A549 (cell line): ENCODE measurements around the gene DNAJB5.

Source experiments
- CEBPB ChIP-seq, 2 experiments: fragments of >200 bp in 1 of 2; sonication (Bioruptor Twin) in 1 of 2; formaldehyde crosslinking in 1 of 2; IDR thresholded peaks; 2 replicates each; pipeline ENCODE4 v1.6.1; 2012 to 2016
- CTCF ChIP-seq: fragments of >200 bp; sonication (Bioruptor Twin); formaldehyde crosslinking; IDR thresholded peaks from 3 replicates; pipeline ENCODE4 v1.5.1; 2016
- HMGXB4 ChIP-seq: fragments of 250-450 bp; sonication (Bioruptor Pico); IDR thresholded peaks from 2 replicates; pipeline ENCODE4 v1.5.0; 2021; ENCODE audit warnings: mild to moderate bottlenecking, moderate library complexity, borderline replicate concordance
- HOXB13 ChIP-seq: fragments of 250-450 bp; sonication (Bioruptor Pico); IDR thresholded peaks from 2 replicates; pipeline ENCODE4 v1.5.0; 2020; ENCODE audit warnings: low read depth, mild to moderate bottlenecking, moderate library complexity
- JUNB ChIP-seq: fragments of >200 bp; sonication (Bioruptor Twin); formaldehyde crosslinking; IDR thresholded peaks from 2 replicates; pipeline ENCODE4 v1.6.1; 2016
- POLR2A ChIP-seq: IDR thresholded peaks from 2 replicates; pipeline ENCODE4 v1.6.1; 2012; ENCODE audit warnings: mild to moderate bottlenecking, low read length
- ZFP36 ChIP-seq: fragments of 450-650 bp; IDR thresholded peaks from 2 replicates; pipeline ENCODE4 v1.6.1; 2014; ENCODE audit warnings: borderline replicate concordance; ENCODE audit not compliant: partially characterized antibody

GRCh38 chr9:35035851-35036701 is 46.5 kb downstream of the DNAJB5 start:
- TF ChIP-seq POLR2A = no peak
- TF ChIP-seq HMGXB4 (CRISPR knock-in tag) = no peak
- no peak for TF ChIP-seq CTCF
- TF ChIP-seq ZFP36 = no peak
- TF ChIP-seq JUNB = no peak
- TF ChIP-seq CEBPB (IDR thresholded peaks at IDR 0.05) = no peak
- no peak for TF ChIP-seq HOXB13 (CRISPR knock-in tag)
